Neutrophil (primary cell): ENCODE data around the gene TDRD15.

Source experiments
- H3K27ac ChIP-seq: fragments of 200-600 bp; sonication (generic); 2 replicates; pipeline ENCODE4 v1.5.1; 2016; ENCODE audit warnings: mild to moderate bottlenecking, moderate library complexity
- H3K27me3 ChIP-seq: fragments of 200-600 bp; sonication (generic); 2 replicates; pipeline ENCODE4 v1.6.0; 2016; ENCODE audit warnings: mild to moderate bottlenecking
- H3K36me3 ChIP-seq: fragments of 200-600 bp; sonication (generic); 2 replicates; pipeline ENCODE4 v1.5.1; 2017
- H3K4me1 ChIP-seq, 2 experiments: fragments of 200-600 bp in 1 of 2; sonication (generic) in 1 of 2; 1 replicate in 1 of 2; 2 replicates in 1 of 2; pipeline versions ENCODE4 v1.5.1 to v1.6.1; 2013 to 2016; ENCODE audit warnings: low read depth in 1 of 2, low read length in 1 of 2, mild to moderate bottlenecking in 1 of 2, moderate library complexity in 1 of 2; ENCODE audit not compliant: control insufficient read depth in 1 of 2, insufficient read depth in 1 of 2
- H3K4me3 ChIP-seq, 2 experiments: fragments of 200-600 bp in 1 of 2; sonication (generic) in 1 of 2; 1 replicate in 1 of 2; 2 replicates in 1 of 2; pipeline ENCODE4 v1.5.1; 2013 to 2016; ENCODE audit warnings: low read depth in 1 of 2, low read length in 1 of 2, mild to moderate bottlenecking in 1 of 2, moderate library complexity in 1 of 2
- H3K9me3 ChIP-seq: fragments of 200-600 bp; sonication (generic); 2 replicates; pipeline ENCODE4 v1.5.1; 2016
- CTCF ChIP-seq: fragments of 200-600 bp; sonication (generic); IDR thresholded peaks from 2 replicates; pipeline ENCODE4 v1.5.1; 2016; ENCODE audit warnings: antibody characterized with exemption

TDRD15 gene

DNA sequence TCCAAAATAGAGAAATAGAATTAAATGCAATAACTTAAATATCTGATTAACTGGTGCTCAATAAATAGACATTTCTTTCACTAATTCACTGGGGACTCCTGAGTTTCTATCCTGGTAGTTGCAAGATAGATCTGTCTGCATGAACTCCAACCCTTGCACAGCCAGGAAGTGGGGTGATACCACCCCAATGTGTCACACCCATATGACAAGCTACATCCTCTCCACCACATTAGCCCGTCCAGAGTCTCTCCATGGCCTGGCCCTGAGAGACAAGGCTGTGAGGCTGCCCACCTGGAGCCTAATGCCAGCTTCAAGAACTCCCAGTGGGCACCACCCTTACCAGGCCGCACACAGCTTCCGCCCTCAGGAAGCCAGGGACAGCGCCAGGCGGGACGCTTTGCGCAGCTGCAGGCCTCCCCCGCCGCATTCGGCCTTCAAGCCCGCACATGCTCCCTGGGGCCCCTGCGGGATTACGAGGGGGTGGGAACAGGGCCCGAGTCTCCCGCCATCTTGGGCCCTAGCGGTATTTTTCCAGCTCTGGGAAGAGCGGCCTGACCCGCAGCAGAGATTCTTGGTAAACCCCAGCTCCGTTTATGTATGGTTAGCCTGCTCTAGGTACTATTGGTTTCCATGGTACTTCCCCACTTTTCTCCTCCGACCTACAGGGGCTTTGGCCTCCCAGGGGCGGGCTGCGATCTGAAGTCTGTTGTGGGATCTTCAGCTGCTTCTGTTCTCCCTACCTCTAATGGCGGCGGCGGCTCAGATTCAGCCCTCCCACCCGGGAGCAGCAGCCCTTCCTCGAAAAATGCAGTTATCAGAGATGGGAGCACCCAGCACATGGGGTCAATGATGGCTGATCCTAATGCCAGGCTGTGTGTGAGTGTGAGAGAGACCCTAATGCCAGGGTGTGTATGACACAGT is at the start of gene TDRD15:
Gene TDRD15, plus strand, starts transcription at position 496 of the 921 bp plus-strand sequence. CDS start 13,500 bp downstream, outside the sequence.
- Histone ChIP-seq H3K36me3 (no peaks in the 10 kb centered on the region), H3K9me3 (no peaks in the 10 kb centered on the region), H3K4me1 (no peaks in the 10 kb centered on the region), H3K4me3 (no peak within 1 kb of the TSS), H3K27ac (no peak within 1 kb of the TSS), H3K27me3 (peaks cover 4% of the 10 kb centered on the region)
- no peak for TF ChIP-seq CTCF

GRCh38 chr2:21078296-21078695 is 45.5 kb upstream of the TDRD15 start:
- no peak overlapping the region for H3K4me3 ChIP-seq
- H3K4me1 ChIP-seq = no peaks in the 10 kb centered on the region
- H3K36me3 ChIP-seq = no peaks in the 10 kb centered on the region
- H3K9me3 ChIP-seq = no peaks in the 10 kb centered on the region
- no peak overlapping the region for H3K27ac ChIP-seq
- no peak for TF ChIP-seq CTCF
- H3K27me3 ChIP-seq = no peaks in the 10 kb centered on the region

DNA sequence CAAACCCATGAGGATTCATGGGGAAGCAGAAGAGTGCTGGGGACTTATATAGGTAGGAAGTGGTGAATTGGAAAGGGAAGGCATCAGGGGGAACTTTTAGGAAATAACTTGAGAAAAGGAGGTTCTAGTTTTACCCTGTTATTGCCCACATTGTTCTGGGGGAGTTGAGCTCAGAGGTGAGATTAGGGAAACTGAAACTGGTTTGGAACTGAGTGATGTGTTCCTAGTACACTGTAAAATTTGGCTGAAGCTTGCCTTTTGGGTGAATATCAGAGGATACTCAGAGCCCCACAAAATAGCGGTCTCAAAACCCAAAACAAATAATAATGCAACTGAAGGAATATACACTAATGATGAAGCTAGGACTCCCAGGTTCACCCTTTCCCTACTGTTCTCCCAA is 40.3 kb upstream of the TDRD15 start:
- TF ChIP-seq CTCF = no peak
- Histone ChIP-seq H3K4me3 (no peak overlapping the region), H3K9me3 (no peaks in the 10 kb centered on the region), H3K27me3 (no peaks in the 10 kb centered on the region), H3K4me1 (no peaks in the 10 kb centered on the region), H3K36me3 (no peaks in the 10 kb centered on the region), H3K27ac (no peak overlapping the region)

DNA sequence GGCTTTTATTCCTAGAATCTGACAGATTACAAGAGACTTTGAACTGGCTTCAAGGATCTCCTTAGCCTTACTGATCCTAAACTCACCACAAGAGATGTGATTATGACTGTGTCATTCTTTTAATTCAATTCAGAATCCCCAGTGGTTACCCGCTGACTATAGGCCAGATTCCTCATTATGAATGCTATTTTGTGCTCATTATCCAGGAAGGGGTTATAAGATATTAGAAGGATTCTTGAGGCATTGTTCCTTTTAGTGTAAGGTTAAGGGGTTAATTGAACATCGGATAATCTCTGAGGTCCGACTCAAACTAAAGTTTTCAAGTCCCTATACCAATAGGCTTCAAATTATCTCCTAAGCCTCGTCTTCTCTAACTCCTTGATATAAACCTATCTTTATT is 39.4 kb upstream of the TDRD15 start:
- no peak overlapping the region for H3K4me3 ChIP-seq
- H3K36me3 ChIP-seq = no peaks in the 10 kb centered on the region
- TF ChIP-seq CTCF = no peak
- no peak overlapping the region for H3K27ac ChIP-seq
- H3K9me3 ChIP-seq = no peaks in the 10 kb centered on the region
- H3K27me3 ChIP-seq = no peaks in the 10 kb centered on the region
- H3K4me1 ChIP-seq = no peaks in the 10 kb centered on the region

DNA sequence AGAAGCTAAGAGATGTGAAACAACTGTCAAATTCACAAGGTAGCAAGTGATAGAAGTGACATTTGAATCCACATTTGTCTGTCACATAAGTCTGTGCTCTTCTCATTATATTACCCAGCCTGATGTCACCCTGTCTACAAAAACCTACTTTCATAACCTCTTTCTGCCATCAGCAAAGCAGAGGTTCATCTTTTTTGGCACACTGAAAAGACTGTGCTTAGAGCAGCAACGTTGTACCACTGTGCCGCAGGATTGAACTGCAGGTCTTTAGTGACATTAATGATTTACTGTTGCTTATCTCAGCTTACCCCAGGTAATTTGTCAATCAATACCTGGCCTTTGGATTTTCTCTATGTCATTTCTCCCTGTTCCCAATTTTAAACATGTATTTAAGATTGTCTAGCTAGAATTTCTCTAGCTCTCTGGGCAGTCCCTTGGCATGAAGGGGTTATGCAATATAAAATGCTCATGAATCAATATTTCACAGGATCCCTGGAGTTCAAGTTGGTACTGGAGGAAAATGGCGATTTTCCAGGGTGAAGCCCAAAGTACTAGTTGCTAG is 31.4 kb upstream of the TDRD15 start:
- TF ChIP-seq CTCF = no peak
- Histone ChIP-seq H3K27ac (no peak overlapping the region), H3K9me3 (no peaks in the 10 kb centered on the region), H3K27me3 (no peaks in the 10 kb centered on the region), H3K4me1 (no peaks in the 10 kb centered on the region), H3K4me3 (no peak overlapping the region), H3K36me3 (no peaks in the 10 kb centered on the region)
